ENCODE measurements around the gene PPARGC1A.

Gene PPARGC1A

DNA sequence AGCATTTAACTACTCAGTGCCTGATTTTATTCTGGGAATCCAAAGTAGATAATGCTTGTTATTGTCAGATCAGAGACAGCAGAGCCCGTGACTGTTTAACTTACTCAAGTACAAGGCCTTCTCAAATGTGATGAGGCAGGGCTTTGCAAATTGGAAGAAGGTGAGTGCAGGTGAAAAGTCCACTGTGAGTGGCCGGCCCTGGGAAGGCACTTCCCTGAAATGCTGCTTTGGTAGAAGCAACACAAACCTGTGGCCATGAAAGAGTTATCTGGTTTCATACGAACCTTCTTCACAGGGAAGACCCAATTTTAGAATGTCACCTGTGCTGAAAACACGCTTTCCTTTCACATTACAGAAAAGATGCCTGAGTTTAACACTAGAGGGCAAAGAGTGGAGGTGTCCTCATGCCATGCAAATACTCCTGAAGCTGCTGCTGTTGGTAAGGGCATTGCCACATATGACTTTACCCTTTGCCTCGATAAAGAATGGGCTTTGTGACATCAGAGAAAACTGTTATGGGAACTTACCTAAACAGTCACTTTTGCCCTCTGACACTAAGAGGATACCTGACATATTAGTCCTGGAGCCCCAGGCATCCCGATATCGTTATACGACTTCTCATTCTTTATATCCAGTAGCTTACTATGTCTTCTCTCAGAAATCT lies 8.0 kb downstream of the PPARGC1A start:
- no peak for DNase-seq (ENCODE audit: low spot score)

- no peak for DNase-seq (ENCODE audit: low spot score)
These were observed 8.8 kb downstream of the PPARGC1A start for GRCh38 chr4:23881052-23881501.

GRCh38 chr4:23878912-23879732 lies 10.7 kb downstream of the PPARGC1A start:
- DNase-seq (ENCODE audit: low spot score) = no peak

DNA sequence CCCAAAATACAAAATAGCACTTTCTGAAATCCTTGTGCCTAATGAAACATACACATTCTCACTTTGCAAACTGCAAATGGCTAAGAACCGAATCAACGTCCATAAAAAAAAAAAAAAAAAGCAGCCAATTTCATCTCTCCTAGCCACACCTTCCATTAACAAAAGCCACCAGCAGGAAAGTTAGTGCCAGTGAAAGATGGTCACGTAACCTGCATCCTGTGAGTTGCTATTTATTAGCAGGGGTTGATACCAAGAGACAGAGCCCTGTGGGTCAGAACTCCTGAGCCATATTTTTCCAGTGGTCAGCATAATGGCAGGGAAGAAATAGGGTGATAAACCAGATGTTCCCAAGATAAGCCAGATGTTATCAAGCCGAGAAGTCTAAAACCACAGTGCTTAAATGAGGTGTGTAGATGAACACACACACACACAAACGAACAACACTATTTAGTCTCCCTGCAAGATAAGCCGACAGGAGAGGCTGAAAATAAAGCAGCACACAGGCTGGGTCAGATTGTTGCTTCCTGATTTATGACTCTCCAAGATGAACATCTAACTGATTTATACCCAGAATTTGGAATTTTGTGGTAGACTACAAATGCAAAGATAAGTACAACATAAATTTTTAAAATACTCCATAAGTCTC lies 11.5 kb downstream of the PPARGC1A start:
- no peak for DNase-seq (ENCODE audit: low spot score)

GRCh38 chr4:23877758-23878229 lies 12.1 kb downstream of the PPARGC1A start:
- peak; percentile 22 for DNase-seq (ENCODE audit: low spot score)

DNA sequence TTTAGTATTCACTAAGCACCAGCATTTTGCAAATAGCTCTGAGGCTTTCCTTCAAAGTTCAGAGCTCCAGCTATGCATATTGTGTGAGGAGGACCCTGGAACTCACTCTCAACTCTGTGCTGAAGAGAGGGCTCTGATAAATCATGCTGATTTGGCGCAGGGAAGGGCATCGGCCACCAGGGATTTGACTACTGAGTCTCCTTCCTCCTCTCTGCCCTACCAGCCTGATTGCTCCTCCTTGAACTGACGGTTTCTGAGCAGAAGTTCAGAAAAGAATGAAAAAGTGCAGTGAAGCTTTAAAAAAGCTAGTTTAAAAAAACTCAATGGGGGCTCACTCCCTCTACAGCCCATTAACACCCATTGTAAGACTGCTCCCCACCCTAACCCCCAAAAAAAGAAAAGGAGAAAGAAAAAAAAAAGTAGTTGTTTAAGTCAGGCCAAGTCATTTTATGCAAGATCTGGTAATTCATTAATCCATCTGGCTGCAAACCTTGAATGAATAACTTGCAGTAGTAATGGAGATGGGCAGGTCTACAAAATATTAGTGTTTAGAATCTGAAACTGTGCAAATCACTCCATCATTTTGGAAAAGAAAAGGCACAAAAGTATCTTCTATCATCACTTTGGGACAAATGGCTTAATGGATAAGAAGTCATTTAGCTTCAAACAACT lies 13.3 kb downstream of the PPARGC1A start:
- DNase-seq (ENCODE audit: low spot score) = no peak

- DNase-seq (ENCODE audit: low spot score) = no peak
These were observed 14.5 kb downstream of the PPARGC1A start for GRCh38 chr4:23875317-23875716.

DNA sequence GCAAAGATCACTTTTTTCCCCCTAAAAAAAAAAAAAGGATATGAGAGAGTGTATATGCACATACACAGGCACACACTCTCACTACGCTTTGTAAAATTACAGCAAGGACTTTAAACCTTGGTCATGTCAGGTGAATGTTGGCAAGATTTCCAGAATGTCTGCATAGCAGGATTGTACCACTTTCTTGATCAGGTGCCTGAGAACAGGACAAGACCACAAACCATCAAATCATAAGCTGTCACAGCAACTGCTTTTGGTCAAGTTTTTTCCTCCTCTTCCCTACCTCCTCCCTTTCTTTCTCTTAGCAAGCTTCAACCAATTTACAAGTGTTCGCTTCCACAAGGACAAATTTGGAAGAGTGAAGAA lies 15.3 kb downstream of the PPARGC1A start:
- DNase-seq (ENCODE audit: low spot score) = no peak

- DNase-seq (ENCODE audit: low spot score) = no peak
These were observed 15.9 kb downstream of the PPARGC1A start for GRCh38 chr4:23873717-23874535.

DNA sequence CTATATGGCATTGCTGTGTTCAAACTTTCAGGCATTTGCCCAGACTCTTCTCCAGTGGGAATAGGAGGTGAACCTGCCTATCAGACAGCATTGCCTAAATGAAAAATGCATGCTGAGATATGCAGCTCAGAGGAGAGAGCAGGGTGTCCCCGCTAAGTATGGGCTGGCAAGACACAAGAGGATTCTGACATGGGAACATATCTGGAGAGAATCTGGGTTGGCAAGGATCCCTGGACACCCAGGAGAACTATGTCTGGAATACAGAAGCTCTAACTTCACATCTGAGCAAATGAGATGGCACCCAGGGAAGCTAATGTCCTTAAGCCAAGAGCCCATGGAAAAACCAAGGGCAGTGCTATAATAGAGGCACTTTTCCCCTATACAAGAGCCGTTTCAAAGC lies 18.4 kb downstream of the PPARGC1A start:
- DNase-seq (ENCODE audit: low spot score) = no peak

GRCh38 chr4:23866450-23867075 lies 23.3 kb downstream of the PPARGC1A start:
- DNase-seq (ENCODE audit: low spot score) = no peak

- no peak for DNase-seq (ENCODE audit: low spot score)
These were observed 27.9 kb downstream of the PPARGC1A start for GRCh38 chr4:23861897-23862296.

DNA sequence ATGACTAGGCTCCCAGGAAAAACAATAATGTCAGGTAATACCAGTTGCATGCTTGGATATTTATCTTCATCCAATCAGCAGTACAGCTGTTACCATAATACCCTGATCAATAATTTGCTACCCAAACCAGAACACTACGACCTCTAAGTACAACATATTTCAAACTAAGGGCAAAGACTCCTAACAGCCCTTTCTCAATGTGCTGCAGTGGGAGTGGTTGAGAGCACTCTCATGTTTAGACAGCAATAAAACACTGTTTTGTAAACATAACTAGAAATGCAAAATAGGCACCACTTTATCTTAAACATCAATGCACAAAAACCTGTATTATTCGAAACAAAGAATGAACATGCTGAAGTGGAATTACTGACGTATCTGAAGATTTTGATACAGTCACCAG lies 28.9 kb downstream of the PPARGC1A start:
- DNase-seq (ENCODE audit: low spot score) = no peak

- DNase-seq (ENCODE audit: low spot score) = no peak
These were observed 32.4 kb downstream of the PPARGC1A start for GRCh38 chr4:23857367-23857959.

DNA sequence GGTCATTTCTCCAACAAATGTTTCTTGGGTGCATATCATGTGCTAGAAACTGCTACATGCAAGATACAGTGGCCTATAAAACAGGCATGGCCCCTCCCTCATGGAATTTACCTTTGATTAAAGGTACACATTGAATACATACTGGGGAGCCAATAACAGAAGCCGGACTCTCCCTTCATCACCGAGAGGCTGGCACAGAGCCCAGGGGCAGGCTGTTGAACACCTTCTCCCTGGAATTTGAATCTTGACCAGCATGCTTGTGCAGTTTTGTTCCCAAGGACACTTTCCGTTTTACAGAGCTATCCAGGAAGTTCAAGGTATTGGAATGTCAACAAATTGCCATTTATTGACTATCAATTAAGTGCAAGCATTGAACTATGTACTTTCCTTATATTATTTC lies 33.2 kb downstream of the PPARGC1A start:
- no peak for DNase-seq (ENCODE audit: low spot score)

- peak; percentile 35 for DNase-seq (ENCODE audit: low spot score)
These were observed 33.8 kb downstream of the PPARGC1A start for GRCh38 chr4:23855912-23856605.

DNA sequence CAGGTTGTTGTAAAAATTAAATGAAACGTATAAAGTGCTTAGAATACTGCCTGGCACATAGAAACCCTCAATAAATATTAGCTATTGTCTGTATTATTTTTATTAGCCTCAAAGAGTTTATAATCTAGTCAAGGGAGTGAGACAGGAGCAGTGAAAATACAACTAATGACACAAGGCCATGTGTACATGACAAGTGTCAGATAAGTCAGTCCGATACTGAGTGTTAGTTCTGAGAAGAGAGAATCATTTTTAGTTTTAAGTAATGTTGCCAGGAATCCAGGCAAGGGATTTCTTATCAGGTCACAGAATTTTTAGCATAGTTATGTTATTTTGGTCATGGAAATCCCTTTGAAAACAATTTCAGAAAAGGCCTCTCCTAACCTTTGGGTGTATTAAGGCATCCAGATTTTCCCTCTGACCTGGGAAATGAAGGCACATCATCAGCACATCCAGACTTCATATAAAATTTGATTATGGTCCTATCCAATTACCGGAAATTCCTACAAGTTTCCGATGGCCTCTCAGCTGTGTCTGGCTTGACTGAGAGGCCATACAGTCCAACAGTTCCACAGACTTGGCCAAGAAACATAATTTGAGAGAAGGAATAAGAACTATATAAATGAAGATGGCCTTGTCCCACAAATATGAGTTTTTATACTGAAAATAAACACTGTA lies 35.7 kb downstream of the PPARGC1A start:
- DNase-seq (ENCODE audit: low spot score) = no peak

DNA sequence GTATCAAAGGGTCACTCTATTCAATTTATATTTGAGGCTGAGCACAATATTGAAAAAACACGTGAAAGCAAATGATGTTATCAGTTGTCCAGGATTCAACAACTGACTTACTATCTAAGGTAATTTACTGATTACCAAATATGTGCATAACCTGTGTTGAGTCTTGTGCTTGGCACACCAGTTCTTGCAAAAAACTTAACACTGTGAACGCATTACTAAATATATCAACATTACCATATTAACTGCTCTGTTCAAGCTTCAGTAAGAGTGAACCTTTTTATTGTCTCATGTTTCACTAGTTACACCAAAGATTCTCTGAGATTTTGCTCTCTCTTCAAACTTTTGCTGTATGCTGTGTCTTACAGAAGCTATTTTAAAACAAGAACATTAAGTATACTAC lies 38.4 kb downstream of the PPARGC1A start:
- DNase-seq (ENCODE audit: low spot score) = no peak

DNA sequence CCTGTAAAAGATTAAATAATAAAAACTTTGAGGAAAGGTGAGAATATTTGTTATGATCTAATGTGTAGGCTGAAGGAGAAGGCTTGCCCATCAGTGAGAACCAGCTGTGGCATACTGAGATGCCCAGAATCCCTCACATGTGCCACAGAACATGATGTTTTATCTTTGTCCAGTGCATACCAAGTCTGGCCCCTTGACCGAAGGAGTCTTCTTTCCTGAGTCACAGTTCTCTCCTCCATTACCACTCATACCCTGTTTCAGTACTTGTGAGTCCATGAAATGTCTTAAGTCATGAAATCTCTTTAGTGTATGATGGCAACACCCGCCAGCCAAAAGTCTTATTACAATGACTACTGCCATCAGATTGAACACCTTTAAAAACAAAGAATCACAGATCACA lies 42.7 kb downstream of the PPARGC1A start:
- no peak for DNase-seq (ENCODE audit: low spot score)
